ENCODE results near the gene CCDC149.

CCDC149 gene

GRCh38 chr4:24877868-24878635 is 34.8 kb downstream of the CCDC149 start:
- no peak for DNase-seq

DNA sequence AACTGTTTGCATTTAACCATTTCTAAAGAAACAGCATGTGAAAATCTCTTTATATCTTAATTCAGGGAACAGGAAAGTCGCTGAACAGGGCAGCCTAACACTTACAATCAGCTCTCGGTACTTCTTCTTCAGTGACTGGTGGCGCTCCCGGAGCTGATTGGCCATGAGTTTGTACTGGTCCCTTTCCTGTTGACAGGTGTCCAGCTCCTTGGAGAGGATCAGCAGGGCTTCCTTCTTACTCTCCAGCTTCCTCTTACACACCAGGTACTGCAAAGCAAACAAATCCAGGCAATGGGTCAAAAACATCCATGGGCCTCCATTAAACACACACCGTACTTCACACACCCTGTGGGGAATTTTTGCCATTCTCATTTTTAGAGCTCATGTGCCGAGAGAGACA is 36.4 kb downstream of the CCDC149 start:
- DNase-seq, result no peak

- DNase-seq, result no peak
Measured at GRCh38 chr4:24872720-24873119, 40.1 kb downstream of the CCDC149 start.

GRCh38 chr4:24871210-24871609 is 41.6 kb downstream of the CCDC149 start:
- no peak for DNase-seq

DNA sequence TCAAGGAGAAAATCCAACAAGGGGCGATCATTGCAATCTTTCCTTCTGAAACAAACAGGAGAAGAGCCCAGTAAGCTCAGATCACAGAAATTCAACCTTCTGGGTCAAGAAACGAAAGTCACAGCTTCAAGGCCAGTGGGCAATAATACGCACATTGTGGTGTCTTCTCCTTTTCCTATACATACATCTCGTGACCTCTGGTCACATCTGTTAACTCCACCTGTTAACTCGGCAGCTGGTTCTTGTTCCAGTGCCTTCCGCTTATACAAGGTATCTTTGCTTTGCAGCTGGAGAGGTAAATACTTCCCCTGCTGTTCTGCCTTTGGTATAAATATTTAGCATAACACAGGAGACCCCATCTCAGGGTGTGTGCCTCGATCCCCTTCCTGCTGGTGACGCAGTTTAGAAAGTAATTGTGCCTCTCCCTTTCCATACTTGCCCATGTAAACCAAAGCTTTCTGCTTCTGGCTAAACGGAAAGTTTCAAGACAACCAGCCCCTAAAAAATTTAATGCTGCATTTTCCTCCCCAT is 45.0 kb downstream of the CCDC149 start:
- DNase-seq, result no peak

DNA sequence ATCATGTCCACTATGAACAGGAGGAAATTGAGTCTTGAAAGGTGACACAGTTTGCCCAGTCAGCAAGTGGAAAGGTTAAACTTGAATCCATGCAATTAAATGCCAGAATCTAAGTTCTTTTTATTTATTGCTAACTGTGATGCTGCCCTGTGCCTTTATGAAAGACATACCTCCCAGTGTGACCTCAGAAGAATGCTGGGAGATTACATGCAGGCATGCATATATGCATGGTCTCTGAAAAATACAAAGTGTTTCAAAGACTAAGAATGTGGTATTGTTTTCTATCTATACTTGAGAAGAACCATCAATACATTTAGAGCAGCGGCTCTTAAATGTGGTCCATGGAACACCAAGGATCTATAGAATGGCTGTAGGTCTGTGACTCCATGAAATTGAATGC is 45.6 kb downstream of the CCDC149 start:
- DNase-seq, result no peak

DNA sequence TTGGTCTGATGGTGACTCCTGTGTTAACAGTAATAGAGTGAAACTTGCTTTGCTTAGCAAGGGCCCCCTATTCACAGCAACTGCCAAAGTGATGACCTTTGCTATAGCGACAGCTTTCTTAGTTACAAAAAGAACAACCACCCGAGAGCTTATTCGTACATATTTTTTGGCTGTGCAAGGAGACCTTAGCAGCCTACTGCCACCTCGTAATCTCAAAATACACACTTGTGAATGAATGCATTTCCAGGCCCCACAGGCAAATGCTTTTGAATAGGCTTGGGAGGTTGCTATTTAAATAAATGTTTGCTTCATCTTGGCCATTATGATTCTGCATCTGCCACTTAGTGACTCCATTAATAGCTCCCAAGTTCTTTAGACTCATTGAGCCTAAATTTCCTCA is 47.4 kb downstream of the CCDC149 start:
- DNase-seq, result no peak

DNA sequence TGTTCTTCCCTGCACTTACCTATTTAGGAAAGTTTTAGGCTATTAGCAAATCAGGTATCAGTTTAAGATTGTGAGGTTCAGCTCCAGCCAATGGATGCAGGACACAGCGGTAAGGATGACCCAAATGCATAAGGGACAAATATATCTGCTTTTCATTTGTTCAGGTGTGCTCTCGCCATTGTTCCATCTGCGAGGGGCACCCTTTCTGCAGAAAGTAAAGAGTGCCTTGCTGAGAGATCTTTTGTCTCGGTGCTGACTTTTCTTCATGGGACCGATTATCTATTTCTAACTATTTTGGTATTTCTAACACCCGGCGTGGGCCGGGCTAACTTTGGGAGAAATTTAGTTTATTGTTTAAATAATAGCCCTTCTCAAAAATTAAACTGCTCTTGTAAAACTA is 49.0 kb downstream of the CCDC149 start:
- DNase-seq, result no peak

DNA sequence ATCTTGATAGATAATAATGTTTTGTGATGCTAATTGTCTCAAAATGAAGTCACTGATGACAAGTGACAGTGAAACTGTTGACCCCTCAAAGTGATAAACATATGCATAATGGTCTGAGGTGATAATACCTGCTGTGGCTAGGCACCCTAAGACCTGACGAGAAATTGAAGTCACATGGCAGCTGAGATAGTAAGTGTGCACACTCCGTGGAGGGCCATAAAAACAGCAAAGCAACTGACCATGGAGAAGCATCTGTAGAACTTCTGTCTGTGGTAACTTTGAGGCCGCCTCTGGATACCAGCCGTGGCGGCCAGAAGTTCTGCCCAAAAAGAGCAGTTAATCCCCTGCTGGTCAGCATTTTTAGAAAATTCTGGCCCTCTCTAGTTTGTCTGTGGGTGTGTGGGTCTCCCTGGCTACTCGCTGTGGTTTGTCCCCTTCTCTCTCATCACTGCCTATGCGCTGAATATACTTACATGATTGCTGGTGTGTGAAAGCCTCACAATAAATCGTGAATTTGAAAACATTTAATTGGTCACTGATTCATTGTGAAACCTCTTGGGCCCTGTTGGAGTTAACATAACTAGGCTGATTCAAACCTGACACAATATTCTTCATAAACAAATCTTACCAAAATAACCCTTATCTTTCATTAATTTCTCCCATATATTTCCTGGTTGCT is 50.6 kb downstream of the CCDC149 start:
- no peak for DNase-seq

DNA sequence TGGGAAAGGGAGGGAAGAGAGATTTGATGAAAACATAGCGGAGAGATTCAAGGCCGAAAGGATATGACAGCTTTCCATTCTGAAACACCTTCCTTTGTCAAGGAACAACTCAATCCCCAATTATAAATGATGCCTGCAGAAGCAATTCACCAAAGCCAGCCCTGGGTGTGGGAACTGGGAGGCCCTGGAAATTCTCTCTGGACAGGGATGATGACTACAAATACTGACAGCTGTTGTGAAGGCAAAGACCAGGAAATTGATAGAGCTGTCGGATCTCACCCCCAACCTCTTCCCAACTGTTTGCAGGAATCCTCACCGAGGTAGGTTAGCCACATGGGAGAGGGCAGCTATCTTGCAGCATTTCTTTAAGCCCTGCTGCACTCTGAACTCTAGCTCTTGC is 54.3 kb downstream of the CCDC149 start:
- no peak for DNase-seq

GRCh38 chr4:24858026-24858425 is 54.8 kb downstream of the CCDC149 start:
- no peak for DNase-seq

GRCh38 chr4:24856586-24856985 is 56.3 kb downstream of the CCDC149 start:
- DNase-seq, result no peak

GRCh38 chr4:24855741-24856140 is 57.1 kb downstream of the CCDC149 start:
- no peak for DNase-seq

- DNase-seq, result no peak
Measured at GRCh38 chr4:24853142-24853541, 59.7 kb downstream of the CCDC149 start.

- DNase-seq, result no peak
Measured at GRCh38 chr4:24850674-24851073, 62.2 kb downstream of the CCDC149 start.

DNA sequence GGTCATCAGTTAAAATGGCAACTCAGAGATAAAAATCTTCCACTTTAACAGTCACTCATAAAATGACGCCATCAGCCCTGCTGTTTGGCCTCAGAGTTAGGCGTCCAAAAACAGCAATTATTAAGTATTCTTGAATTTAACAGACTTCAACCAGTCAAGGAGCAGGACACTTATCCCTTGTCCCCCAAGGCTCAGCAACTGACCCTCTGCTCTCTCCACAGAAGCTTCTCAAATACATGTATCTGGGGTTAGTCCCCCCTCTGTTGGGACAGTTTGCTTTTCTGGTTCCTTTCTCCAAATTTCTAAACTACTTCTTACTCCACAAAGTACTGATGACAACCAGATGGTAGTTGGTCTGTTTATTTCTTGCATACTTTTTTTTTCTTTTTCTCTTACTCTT is 63.1 kb downstream of the CCDC149 start:
- DNase-seq, result no peak

- DNase-seq, result no peak
Measured at GRCh38 chr4:24849351-24849750, 63.5 kb downstream of the CCDC149 start.

DNA sequence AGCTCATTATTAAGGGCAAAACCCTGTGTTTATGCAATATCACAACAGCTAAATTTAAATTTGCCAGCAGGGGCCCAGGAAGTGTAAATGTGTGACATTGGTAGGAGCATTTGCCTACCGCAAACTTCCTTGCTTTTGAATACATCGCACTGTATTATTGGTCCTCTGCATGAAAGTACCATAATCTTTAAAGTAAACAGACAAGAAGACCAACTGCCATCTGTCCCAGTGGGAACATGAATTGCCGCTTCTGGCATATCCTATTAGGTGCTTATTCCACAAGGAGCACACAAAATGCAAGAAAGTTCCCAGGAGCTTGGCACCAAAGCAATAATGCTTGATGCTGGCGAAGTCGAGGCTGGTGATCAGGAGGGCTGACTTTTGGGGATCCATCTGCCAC is 66.1 kb downstream of the CCDC149 start:
- DNase-seq, result no peak

GRCh38 chr4:24845902-24846301 is 66.9 kb downstream of the CCDC149 start:
- no peak for DNase-seq

GRCh38 chr4:24845132-24845531 is 67.7 kb downstream of the CCDC149 start:
- no peak for DNase-seq

DNA sequence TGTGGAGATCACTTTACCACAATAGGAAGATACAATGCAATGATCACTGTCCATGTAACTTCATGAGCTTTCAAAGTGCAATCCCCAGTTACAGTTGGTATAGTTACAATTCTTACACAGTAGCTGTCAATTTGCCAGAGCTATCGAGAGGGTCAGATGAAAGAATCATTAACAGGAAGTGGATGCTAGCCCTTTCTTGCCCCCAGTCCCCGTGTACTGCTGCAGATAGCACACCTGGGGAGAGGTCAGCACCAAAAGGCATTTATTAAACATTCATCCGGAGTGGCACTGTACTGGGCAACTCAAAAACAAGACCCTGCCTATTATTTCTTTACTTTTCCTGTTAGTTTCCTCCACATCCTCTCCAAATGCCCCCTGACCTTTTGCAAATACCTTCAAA is 69.7 kb downstream of the CCDC149 start:
- no peak for DNase-seq

GRCh38 chr4:24842356-24842755 is 70.5 kb downstream of the CCDC149 start:
- no peak for DNase-seq

DNA sequence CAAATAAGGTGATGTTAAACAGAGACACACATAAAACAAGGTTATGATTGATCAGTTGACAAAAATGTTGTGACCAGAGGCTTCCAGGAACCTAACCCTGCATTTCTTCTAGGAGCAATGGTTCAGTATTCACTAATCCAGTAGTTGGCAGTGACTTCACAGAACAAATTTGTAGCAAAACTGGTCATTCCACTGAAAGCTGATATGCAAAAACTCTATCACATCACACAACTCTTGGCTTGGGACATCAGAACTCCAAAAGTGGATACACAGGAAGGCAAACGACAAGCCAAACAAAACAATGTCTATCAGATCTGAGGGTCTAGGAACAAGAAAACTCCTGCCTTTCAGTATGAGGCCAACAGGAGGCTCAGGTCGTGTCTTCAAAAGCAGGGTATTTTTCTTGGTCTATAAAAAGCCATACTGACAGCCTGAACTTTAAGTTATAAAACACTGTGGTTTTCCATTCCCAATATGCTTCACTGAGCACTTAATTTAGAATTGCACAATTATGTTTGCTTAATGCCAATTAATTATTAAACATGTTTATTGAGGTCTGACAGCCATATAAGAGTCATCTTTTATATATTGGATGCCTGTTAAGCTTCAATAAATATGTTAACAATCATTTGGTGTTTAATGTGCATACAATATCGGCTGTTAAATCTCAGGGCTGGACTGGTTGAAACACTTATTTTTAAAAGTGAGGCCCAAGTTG is 71.9 kb downstream of the CCDC149 start:
- DNase-seq, result no peak

- DNase-seq, result no peak
Measured at GRCh38 chr4:24840362-24840761, 72.5 kb downstream of the CCDC149 start.

All from GOT3 (cell line).